Central memory CD8-positive, alpha-beta T cell (primary cell): ENCODE measurements around the gene HPS4.
"Not testable (repeated sequence)": the region's sequence is repeated elsewhere in the genome, so short reads cannot be mapped to it uniquely, and the experiment has no call there.

Experiments
- ATAC-seq: fragments of 150-1000 bp; cut with Tn5 transposase; replicated peaks from 2 replicates; pipeline ENCODE4 v1.10.0; 2022; ENCODE audit warnings: mild to moderate bottlenecking, moderate FRiP score, moderate number of reproducible peaks; ENCODE audit not compliant: poor library complexity, severe bottlenecking; ENCODE audit errors: extremely low read depth
- DNase-seq, 2 donors: peaks; one replicate each; pipeline ENCODE4 v3.0.0; 2021; ENCODE audit warnings: low spot score in 2 of 2
- H3K27ac Mint-ChIP-seq: one replicate; pipeline ENCODE4 v1.8.0; 2022; ENCODE audit warnings: low read depth, mild to moderate bottlenecking, moderate library complexity, mixed read lengths
- H3K27me3 Mint-ChIP-seq: one replicate; pipeline ENCODE4 v1.8.0; 2022; ENCODE audit warnings: mixed read lengths
- H3K36me3 Mint-ChIP-seq: one replicate; pipeline ENCODE4 v1.8.0; 2022; ENCODE audit warnings: mild to moderate bottlenecking, moderate library complexity, mixed read lengths; ENCODE audit not compliant: insufficient read depth
- H3K4me1 Mint-ChIP-seq: one replicate; pipeline ENCODE4 v1.8.0; 2022; ENCODE audit warnings: mixed read lengths
- H3K4me3 Mint-ChIP-seq: one replicate; pipeline ENCODE4 v1.8.0; 2022; ENCODE audit warnings: mild to moderate bottlenecking, moderate library complexity, mixed read lengths
- H3K9me3 Mint-ChIP-seq: one replicate; pipeline ENCODE4 v1.8.0; 2022; ENCODE audit warnings: mixed read lengths

HPS4 gene

DNA sequence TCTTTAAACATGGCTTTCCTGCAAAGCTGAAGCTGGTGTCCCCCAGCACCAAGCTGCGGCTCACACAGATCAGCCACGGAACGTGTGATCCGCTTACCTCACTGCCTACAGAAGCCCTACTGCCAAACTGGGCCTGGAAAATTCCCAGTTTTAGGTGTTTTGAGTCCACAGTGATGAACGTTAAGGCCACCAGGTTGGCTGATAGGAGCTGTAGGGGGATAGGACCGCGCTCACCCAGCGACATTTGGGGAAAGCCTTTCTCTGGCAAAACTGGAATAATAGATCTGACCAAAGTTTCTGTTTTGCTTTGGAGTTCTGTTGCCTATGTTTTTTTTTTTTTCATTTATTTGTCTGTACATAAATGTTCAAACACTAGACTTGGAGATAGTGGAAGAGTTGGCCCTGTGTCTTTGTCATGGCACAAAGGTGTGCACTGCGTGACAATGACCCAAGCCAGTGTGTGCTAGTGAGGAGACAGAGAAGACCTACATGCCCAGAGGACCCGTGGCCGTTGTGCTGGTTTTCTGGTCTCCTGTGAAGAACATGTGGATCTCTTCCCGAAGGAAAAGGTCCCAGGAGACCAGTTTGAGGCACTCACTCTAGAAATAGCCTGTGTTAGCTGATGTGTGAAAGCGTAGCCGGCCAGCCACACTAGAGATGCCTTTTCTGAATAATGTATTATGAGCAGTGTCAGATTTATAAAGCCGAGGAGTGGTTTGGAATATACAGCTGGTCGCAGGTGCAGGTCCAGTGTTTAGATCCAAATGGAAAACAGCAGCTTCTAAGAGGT, 39.5 kb downstream of the HPS4 start:
- ATAC-seq (no peak), DNase-seq (no peak)
- Mint-ChIP-seq H3K36me3 (peaks cover 15% of the 10 kb centered on the region), H3K9me3 (no peaks in the 10 kb centered on the region), H3K27ac (no peak overlapping the region), H3K4me1 (no peaks in the 10 kb centered on the region), H3K27me3 (no peaks in the 10 kb centered on the region), H3K4me3 (no peak overlapping the region)

DNA sequence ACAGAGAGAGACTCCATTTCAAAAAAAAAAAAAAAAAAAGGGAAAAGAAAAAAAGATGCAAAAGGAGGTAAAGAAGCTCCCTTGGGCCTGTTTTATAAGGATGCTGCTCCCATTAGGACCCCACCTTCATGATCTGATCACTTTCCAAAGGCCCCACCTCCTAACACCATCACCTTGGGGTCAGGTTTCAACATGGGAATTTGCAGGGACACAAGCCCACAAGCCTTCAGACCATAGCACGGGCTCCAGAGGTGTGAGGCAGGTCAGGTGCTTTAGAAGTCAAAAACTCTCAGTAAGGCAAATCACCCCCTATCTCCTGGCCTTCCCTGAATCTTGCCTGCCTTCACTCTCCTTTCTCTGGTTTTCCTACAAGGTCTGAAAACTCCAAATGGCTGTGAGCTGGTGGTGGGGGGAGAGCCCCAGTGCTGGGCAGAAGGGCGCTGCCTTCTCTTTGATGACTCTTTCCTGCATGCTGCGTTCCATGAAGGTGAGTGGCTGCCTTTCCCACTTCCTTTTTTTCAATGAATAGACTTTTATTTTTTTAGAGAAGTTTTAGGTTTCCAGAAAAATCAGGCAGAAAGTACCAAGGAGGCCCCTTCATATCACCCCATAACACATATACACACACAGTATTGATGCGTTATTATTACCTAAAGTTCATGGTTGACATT, 41.4 kb downstream of the HPS4 start:
- no peak overlapping the region for H3K27ac Mint-ChIP-seq
- H3K36me3 Mint-ChIP-seq: peaks cover 12% of the 10 kb centered on the region
- DNase-seq: no peak
- no peak for ATAC-seq
- H3K27me3 Mint-ChIP-seq: no peaks in the 10 kb centered on the region
- H3K4me1 Mint-ChIP-seq: peaks cover 5% of the 10 kb centered on the region
- H3K4me3 Mint-ChIP-seq: no peak overlapping the region
- H3K9me3 Mint-ChIP-seq: no peaks in the 10 kb centered on the region

GRCh38 chr22:26439559-26439958, 44.0 kb downstream of the HPS4 start:
- H3K36me3 Mint-ChIP-seq: peaks cover 16% of the 10 kb centered on the region
- H3K27me3 Mint-ChIP-seq: no peaks in the 10 kb centered on the region
- no peak overlapping the region for H3K4me3 Mint-ChIP-seq
- H3K9me3 Mint-ChIP-seq: no peaks in the 10 kb centered on the region
- ATAC-seq (no peak), DNase-seq (no peak)
- H3K4me1 Mint-ChIP-seq: peaks cover 22% of the 10 kb centered on the region
- no peak overlapping the region for H3K27ac Mint-ChIP-seq

GRCh38 chr22:26438776-26439175, 44.8 kb downstream of the HPS4 start:
- not testable (repeated sequence) for H3K9me3 Mint-ChIP-seq, H3K27me3 Mint-ChIP-seq, H3K4me3 Mint-ChIP-seq, H3K27ac Mint-ChIP-seq, ATAC-seq, DNase-seq
- Mint-ChIP-seq H3K36me3 (peaks cover 15% of the 10 kb centered on the region), H3K4me1 (peaks cover 22% of the 10 kb centered on the region)

GRCh38 chr22:26437694-26438392, 45.7 kb downstream of the HPS4 start:
- Mint-ChIP-seq H3K9me3 (no peaks in the 10 kb centered on the region), H3K27me3 (no peaks in the 10 kb centered on the region), H3K4me1 (peaks cover 22% of the 10 kb centered on the region), H3K4me3 (no peak overlapping the region), H3K27ac (no peak overlapping the region), H3K36me3 (peaks cover 5% of the 10 kb centered on the region)
- DNase-seq (no peak), ATAC-seq (no peak)

- no peaks in the 10 kb centered on the region for H3K9me3 Mint-ChIP-seq
- H3K4me1 Mint-ChIP-seq: peaks cover 22% of the 10 kb centered on the region
- no peak for ATAC-seq
- H3K36me3 Mint-ChIP-seq: peaks cover 4% of the 10 kb centered on the region
- H3K27ac Mint-ChIP-seq: no peak overlapping the region
- DNase-seq: no peak
- H3K27me3 Mint-ChIP-seq: no peaks in the 10 kb centered on the region
- no peak overlapping the region for H3K4me3 Mint-ChIP-seq
These were observed 46.6 kb downstream of the HPS4 start for GRCh38 chr22:26436903-26437515.

DNA sequence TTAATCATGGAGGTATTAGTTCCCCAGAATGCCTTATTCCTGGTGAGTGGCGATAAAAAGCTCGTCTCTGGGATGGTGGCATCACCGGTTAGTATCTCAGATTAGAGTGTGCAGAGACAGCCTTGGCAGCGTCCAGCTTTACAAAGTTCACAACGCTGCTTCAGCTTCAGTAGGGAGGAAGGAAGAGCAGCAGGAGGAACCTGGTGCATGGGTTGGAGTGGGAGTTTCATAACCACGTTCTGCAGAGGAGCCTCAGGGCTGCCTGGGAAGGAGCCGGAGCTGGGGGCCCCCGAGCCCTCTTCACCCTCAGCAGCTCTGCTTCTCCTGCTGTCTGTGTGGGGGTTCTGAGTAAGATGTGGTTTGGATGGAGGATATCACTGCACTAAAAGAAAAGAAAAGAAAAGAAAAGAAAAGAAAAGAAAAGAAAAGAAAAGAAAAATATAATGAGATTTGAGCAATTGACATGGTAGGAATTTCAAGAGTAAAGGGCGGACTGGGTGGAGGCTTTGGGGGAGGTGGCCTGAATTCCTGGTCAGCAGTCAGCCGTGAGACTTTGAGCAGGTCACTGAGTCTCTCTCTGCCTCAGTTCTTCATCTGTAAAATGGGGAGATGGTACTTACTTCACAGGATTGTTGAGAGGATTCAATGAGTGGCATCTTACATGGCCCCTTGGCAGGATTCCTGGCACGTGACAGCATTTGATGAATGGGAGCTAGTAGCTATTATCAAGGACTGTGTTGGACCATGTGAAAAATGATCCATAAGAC, 48.1 kb downstream of the HPS4 start:
- H3K9me3 Mint-ChIP-seq: no peaks in the 10 kb centered on the region
- ATAC-seq (no peak), DNase-seq (no peak)
- H3K36me3 Mint-ChIP-seq: peaks cover 4% of the 10 kb centered on the region
- no peak overlapping the region for H3K27ac Mint-ChIP-seq
- H3K4me1 Mint-ChIP-seq: peaks cover 28% of the 10 kb centered on the region
- no peak overlapping the region for H3K4me3 Mint-ChIP-seq
- no peaks in the 10 kb centered on the region for H3K27me3 Mint-ChIP-seq

- peaks cover 5% of the 10 kb centered on the region for H3K36me3 Mint-ChIP-seq
- ATAC-seq (no peak), DNase-seq (no peak)
- H3K4me1 Mint-ChIP-seq: peaks cover 40% of the 10 kb centered on the region
- H3K4me3 Mint-ChIP-seq: no peak overlapping the region
- H3K27ac Mint-ChIP-seq: no peak overlapping the region
- H3K9me3 Mint-ChIP-seq: no peaks in the 10 kb centered on the region
- H3K27me3 Mint-ChIP-seq: no peaks in the 10 kb centered on the region
These were observed 49.8 kb downstream of the HPS4 start for GRCh38 chr22:26433805-26434204.

- no peaks in the 10 kb centered on the region for H3K9me3 Mint-ChIP-seq
- DNase-seq (no peak), ATAC-seq (no peak)
- peaks cover 9% of the 10 kb centered on the region for H3K36me3 Mint-ChIP-seq
- H3K27ac Mint-ChIP-seq: no peak overlapping the region
- H3K4me3 Mint-ChIP-seq: no peak overlapping the region
- H3K4me1 Mint-ChIP-seq: peaks cover 48% of the 10 kb centered on the region
- no peaks in the 10 kb centered on the region for H3K27me3 Mint-ChIP-seq
These were observed 50.8 kb downstream of the HPS4 start for GRCh38 chr22:26432619-26433311.

GRCh38 chr22:26431261-26431995, 52.2 kb downstream of the HPS4 start:
- Mint-ChIP-seq H3K4me1 (peaks cover 53% of the 10 kb centered on the region), H3K9me3 (no peaks in the 10 kb centered on the region), H3K36me3 (peaks cover 9% of the 10 kb centered on the region), H3K4me3 (no peak overlapping the region), H3K27ac (peak overlapping the region; percentile 25), H3K27me3 (no peaks in the 10 kb centered on the region)
- ATAC-seq (no peak), DNase-seq (no peak)

DNA sequence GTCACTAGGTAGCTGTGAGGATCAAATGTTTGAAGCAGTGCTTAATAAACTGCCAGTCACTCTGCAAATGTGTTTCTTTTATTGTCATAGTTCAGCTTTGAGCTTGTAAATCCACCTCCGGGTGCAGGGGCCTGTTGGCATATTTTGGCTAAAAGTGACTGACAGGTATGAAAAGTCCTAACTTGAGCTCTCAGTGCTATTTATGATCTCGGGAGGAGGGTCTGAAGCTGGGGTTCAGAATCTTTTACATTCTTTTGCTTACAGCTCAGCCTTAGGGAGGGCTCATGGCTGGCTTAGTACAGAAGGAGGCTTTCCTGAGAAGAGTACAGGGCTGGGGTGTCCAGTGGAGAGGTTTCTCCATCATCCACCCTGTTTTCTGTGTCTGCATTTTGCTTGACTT, 53.0 kb downstream of the HPS4 start:
- no peak for DNase-seq
- Mint-ChIP-seq H3K9me3 (no peaks in the 10 kb centered on the region), H3K27ac (no peak overlapping the region), H3K27me3 (no peaks in the 10 kb centered on the region), H3K36me3 (peaks cover 7% of the 10 kb centered on the region), H3K4me3 (peak overlapping the region; percentile 84), H3K4me1 (peaks cover 45% of the 10 kb centered on the region)
- no peak for ATAC-seq
